NT2/D1 (cell line): ENCODE data around the gene PBRM1.

Experiments used
- SUZ12 ChIP-seq: IDR thresholded peaks from 2 replicates; pipeline ENCODE4 v1.6.1; 2011; ENCODE audit not compliant: insufficient read length, insufficient read depth; ENCODE audit errors: extremely low read depth
- YY1 ChIP-seq: IDR thresholded peaks from 2 replicates; pipeline ENCODE4 v1.6.1; 2011; ENCODE audit not compliant: insufficient read length, insufficient read depth
- ZNF274 ChIP-seq: IDR thresholded peaks from 2 replicates; pipeline ENCODE4 v1.6.1; 2011; ENCODE audit warnings: mild to moderate bottlenecking, low read depth, low read length

DNA sequence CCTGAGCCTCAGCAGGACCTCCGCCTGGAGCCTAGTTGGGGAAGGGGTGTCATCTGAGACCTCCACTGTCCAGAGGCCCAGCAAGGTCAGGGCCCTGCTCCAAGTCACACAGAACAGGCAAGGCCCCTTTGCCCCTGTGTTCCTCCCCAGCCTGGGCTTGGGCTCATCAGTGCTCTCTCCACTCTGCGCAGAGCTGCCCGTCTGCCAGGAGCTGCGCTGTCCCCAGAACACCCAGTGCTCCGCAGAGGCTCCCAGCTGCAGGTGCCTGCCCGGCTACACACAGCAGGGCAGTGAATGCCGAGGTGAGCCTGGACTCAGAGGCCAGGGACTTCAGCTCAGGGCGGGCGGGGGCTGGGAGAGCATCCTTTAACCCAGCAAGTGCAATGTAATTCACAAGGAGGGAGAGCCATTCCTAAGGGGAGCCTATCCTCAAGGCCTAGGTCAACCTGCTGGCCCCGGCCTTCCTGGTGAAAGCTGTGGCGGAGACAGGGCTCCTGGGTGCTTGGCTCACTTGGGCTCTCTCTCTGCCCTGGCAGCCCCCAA lies 182.8 kb downstream of the PBRM1 start:
- TF ChIP-seq ZNF274 = no peak
- no peak for TF ChIP-seq YY1
- TF ChIP-seq SUZ12 = no peak
